Bronchus fibroblast of lung (primary cell): ENCODE results near the gene PRR4. TPM values are rescaled to one million over a fixed set of nuclear protein-coding genes. Genes with fewer than 3 reads are reported as not detected.

Source experiments
- total RNA-seq: library from RNA; depleted of rRNA; stranded (reverse); fragments of >200 nt; gene quantifications from 2 replicates; pipeline ENCODE4 v1.2.3, GENCODE V29; 2015

PRR4 gene
- total RNA-seq, result 0.34 and 1.3 TPM in 2 replicates

GRCh38 chr12:10849425-10849878 lies at the start of gene PRR4:
TSS of gene PRR4 (minus strand) at chr12:10849475. CDS start at chr12:10849437, 38 bp downstream.

GRCh38 chr12:10884086-10884725 lies 34.9 kb upstream of the PRR4 start, which contains the start of gene PRH1:
TSS of gene PRH1 (minus strand) at chr12:10884255. CDS start at chr12:10884217, 38 bp downstream.

GRCh38 chr12:10826258-10826657 lies 23.0 kb downstream of the PRR4 start, which contains the start of gene TAS2R10:
TSS of gene TAS2R10 (minus strand) at chr12:10826358. CDS start at chr12:10826269, 89 bp downstream.

GRCh38 chr12:10810068-10810467 lies 39.2 kb downstream of the PRR4 start, which contains the start of gene TAS2R9:
TSS of gene TAS2R9 (minus strand) at chr12:10810168. CDS start at chr12:10810075, 93 bp downstream.

GRCh38 chr12:10807186-10807585 lies 42.1 kb downstream of the PRR4 start, which contains the start of gene TAS2R8:
TSS of gene TAS2R8 (minus strand) at chr12:10807286. CDS start at chr12:10806980, 306 bp downstream.

GRCh38 chr12:10802587-10802986 lies 46.7 kb downstream of the PRR4 start, which contains the start of gene TAS2R7:
TSS of gene TAS2R7 (minus strand) at chr12:10802627. CDS start at chr12:10802570, 57 bp downstream.

Other genes starting within 250 kb of the PRR4 start
- 21.1 and 26.1 TPM in 2 replicates for gene MAGOHB, start 235.9 kb downstream of the PRR4 start, total RNA-seq
- under 0.01 TPM in 1 of 2 replicates, not detected in the other for gene STYK1, start 175.4 kb downstream of the PRR4 start, total RNA-seq
- 199 and 200 TPM in 2 replicates for gene YBX3, start 126.2 kb downstream of the PRR4 start, total RNA-seq
- gene TAS2R7, start 46.8 kb downstream of the PRR4 start, total RNA-seq, result not detected in 2 replicates
- gene TAS2R8, start 42.2 kb downstream of the PRR4 start, total RNA-seq, result not detected in 2 replicates
- not detected in 2 replicates for gene TAS2R9, start 39.3 kb downstream of the PRR4 start, total RNA-seq
- 0.67 TPM in 1 of 2 replicates, not detected in the other for gene TAS2R10, start 23.1 kb downstream of the PRR4 start, total RNA-seq
- 8.8 and 9.2 TPM in 2 replicates for gene PRH1, start 34.8 kb upstream of the PRR4 start, total RNA-seq
- 0.15 and 0.17 TPM in 2 replicates for gene TAS2R13, start 60.1 kb upstream of the PRR4 start, total RNA-seq
- gene PRH2, start 79.8 kb upstream of the PRR4 start, total RNA-seq, result 0.30 TPM in 1 of 2 replicates, not detected in the other
- gene TAS2R14, start 89.8 kb upstream of the PRR4 start, total RNA-seq, result 0.15 and 1.0 TPM in 2 replicates
- gene TAS2R50, start 137.4 kb upstream of the PRR4 start, total RNA-seq, result not detected in 2 replicates
- gene TAS2R20, start 148.8 kb upstream of the PRR4 start, total RNA-seq, result under 0.01 TPM in 1 of 2 replicates, not detected in the other
- gene TAS2R19, start 173.1 kb upstream of the PRR4 start, total RNA-seq, result 0.30 TPM in 1 of 2 replicates, not detected in the other
- 0.15 and 0.17 TPM in 2 replicates for gene TAS2R31, start 181.9 kb upstream of the PRR4 start, total RNA-seq
- not detected in 2 replicates for gene TAS2R46, start 212.8 kb upstream of the PRR4 start, total RNA-seq
- 0.15 TPM in 1 of 2 replicates, not detected in the other for gene TAS2R43, start 242.8 kb upstream of the PRR4 start, total RNA-seq